HG03175 (cell line): ENCODE data around the gene TMEM81.
A peak's percentile ranks its signal among the peaks of the same experiment; 100 is the strongest.

ENCODE experiments used
- ATAC-seq: cut with Tn5 transposase; IDR thresholded peaks from one replicate; pipeline ENCODE4 v1.9.1; 2021; ENCODE audit warnings: mild to moderate bottlenecking, moderate library complexity; ENCODE audit not compliant: unreplicated experiment

TMEM81 gene, protein sequence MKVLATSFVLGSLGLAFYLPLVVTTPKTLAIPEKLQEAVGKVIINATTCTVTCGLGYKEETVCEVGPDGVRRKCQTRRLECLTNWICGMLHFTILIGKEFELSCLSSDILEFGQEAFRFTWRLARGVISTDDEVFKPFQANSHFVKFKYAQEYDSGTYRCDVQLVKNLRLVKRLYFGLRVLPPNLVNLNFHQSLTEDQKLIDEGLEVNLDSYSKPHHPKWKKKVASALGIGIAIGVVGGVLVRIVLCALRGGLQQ

DNA sequence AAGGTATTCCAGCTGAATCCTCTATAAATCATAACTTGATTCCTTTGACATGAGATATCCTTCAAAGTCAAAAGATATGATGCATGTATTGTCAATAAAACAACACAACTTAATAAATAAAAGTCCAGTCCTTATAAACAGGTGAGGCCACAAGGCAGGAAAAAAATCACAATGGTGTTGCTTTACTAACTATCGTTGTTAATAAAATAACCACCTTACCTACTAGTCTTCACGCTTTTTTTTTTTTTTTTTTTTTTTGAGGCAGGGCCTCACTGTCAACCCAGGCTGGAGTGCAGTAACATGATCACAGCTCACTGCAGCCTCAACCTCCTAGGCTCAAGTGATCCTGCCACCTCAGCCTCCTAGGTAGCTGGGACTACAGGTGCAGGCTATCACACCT is at the start of gene TMEM81:
TMEM81 (minus strand) TSS at position 101 of the 400 bp plus-strand sequence. CDS start 140 bp downstream, outside the sequence.
- no peak for ATAC-seq

DNA sequence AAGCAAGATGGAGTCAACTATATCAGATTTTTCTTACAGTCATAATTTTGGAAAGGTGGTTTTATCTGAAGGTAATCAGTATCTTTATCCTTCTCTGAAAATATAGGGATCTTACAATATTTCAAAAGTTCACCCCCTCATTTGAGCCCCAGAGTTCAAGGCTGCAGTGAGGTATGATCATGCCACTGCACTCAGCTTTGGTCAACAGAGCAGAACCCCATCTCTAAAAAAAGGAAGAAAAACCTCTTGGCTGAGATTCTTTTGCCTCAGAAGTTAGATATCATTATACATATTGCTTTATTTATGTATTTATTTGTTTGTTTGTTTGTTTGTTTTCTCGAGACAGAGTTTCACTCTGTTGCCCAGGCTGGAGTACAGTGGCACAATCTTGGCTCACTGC is 49.0 kb upstream of the TMEM81 start:
- ATAC-seq = no peak

DNA sequence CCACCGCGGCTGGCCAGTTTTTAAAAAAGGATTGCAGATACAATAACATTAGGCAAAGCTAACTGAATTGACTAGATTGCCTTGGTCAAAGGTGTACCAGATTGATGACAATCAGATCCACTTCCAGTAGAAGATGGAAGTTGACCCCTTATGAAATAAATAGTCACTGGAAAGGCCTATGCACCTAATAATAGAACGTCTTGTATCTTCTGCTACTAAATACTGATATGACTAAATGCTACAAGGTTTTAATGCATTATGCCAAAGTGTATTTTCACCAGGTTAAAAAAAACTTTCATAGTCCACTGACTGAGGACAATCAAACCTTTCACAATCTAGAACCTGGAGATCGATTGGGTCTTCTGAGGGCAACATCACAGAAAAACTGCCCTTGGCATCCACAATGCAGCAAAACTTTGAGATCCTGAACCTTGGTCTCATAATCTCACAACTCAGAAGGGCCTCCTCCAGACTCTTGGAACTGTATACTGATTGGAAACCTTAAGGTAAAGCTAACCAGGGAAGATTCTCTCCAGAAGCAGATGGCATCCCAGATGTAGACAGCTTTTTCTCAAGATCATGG is 45.3 kb upstream of the TMEM81 start:
- no peak for ATAC-seq

DNA sequence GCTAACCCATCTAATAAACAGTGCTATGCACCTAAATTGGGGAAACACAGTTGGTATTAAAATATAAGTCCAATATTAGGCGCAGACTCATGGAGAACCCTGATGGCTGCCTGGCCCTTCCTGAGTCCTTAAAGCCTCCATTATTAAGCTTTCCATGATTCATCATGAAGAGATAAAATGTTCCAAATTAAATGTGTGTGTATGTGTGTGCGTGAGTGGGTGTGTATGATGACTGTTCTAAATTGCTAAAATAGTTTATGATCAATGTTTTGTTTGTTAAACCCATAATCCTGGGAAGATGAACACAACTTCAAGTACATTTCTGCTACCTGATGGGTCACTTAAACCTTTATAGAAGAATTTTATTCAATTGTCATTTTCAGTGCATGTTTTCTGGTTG is 43.8 kb upstream of the TMEM81 start:
- ATAC-seq = no peak

DNA sequence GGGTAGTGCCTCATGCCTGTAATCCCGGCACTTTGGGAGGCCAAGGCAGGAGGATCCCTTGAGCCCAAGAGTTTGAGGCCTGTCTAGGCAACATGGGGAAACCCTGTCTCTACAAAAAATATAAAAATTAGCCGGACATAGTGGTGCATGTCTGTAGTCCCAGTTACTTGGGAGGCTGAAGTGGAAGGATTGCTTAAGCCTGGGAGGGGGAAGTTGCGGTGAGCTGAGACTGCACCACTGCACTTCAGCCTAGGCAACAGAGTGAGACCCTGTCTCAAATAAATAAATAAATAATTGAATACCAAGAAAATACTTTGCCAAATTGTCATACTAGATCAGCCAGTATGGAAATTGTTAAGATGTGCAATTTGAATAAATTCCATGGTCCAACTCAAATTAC is 43.4 kb upstream of the TMEM81 start:
- no peak for ATAC-seq

DNA sequence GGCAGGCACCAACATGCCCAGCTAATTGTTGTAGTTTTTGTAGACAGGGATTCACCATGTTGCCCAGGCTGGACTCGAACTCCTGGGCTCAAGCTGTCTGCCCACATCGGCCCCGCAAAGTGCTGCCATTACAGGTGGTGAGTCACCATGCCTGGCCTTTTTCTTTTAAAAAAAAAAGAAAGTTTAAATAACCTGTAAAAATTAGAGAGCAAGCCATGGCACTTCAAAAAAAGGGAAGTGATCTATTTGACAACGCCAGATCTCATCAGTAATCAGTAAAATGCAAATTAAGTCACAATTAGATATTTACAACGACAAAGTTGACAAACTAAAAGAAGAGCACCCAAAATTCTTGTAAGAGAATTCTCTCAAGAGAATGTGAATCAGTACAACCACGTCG is 40.5 kb upstream of the TMEM81 start:
- ATAC-seq = no peak

DNA sequence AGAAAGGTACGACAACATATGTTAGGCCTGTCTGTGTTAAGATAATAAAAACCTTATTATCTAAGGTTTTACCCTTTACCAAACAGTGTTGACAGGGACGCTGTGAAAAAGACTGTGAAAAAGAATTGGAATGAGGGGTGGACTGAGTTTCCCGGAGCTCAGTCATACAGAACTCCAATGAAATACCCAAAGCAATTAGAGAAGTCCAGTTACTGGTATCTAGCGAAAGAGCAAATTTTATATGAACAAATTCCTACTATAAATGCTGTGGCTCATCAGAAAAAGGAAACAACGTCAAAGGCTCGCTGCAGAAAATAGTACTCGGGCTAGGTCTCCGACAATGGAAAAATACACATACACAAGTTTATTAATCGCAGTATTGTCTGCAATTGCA is 38.2 kb upstream of the TMEM81 start:
- ATAC-seq = peak; percentile 7

DNA sequence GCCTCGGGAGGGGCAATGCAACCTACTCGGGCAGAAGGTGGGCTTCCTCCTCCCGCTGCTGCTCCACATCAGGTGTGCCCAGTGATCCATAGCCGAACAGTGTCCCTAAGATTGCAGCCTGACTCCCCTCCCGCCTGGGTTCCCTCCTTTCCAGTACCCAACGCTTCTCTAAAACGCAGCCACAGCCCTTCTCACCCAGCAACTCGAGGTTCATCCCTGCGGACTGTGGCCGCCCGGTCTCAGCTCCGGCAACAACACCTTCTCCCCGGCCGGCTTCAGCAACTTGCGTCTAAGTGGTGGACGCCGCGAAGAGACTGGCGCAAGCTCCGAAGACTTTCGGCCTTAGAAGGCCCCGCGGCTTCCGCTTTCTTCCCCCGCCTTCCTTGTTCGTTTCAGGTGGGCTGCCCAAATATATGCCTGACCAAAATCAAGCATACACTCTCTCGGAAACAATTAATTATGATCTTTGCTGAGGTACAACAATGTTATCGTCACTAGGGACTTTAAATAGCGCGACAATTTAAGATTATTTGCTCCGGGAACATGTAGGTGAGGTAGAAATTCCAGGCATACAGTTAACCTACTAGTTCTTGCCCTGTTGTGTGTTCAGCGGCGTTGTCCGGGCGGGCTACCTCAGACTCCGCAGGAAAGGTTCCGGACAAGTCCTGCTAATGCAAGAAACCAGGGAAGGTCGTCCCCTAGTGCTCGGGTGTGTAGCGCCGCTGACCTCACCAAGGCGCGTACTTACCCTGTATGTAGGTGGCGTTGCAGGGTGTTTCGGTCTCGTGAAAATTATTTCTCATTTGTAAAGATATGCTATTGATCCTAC is 37.6 kb upstream of the TMEM81 start, which contains the start of gene RBBP5:
RBBP5 (minus strand) TSS at position 319 of the 829 bp plus-strand sequence; CDS start at position 214, 105 bp downstream.
- ATAC-seq = peak; percentile 92

DNA sequence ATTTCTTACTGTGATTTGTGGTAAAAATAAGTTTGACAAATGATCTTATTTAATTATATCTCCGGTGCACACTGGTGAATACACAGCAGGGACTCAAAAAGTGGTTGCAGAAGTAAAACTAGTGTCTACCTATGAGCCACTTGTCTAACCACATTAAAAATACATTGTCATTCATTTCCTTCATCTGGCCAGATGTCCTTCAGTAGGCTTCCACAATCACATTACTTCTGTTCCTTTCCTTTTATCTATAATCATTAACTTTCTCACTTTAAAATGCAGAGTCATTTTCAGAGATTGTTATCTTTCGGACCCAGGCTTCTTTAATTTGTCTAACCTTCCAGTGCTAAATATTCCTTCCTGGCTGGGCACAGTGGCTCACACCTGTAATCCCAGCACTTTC is 34.5 kb upstream of the TMEM81 start:
- ATAC-seq = no peak

DNA sequence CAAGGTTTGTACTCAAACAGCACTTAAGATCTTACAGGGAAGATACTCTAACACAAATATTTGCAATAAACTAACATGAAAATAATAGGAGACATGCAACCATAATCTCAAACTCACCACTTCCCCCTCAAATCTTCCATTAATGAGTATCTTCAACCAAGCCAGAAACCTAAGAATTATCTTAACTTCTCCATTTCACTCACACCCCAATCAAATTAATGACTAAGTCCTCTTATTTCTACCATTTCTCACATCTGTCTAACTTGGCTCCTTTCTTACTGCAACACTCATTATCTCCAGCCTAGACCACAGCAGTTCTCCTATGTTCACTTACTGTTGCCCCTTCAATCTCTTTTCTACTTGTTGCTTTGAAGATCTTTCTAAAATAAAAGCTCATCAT is 27.1 kb upstream of the TMEM81 start:
- no peak for ATAC-seq

DNA sequence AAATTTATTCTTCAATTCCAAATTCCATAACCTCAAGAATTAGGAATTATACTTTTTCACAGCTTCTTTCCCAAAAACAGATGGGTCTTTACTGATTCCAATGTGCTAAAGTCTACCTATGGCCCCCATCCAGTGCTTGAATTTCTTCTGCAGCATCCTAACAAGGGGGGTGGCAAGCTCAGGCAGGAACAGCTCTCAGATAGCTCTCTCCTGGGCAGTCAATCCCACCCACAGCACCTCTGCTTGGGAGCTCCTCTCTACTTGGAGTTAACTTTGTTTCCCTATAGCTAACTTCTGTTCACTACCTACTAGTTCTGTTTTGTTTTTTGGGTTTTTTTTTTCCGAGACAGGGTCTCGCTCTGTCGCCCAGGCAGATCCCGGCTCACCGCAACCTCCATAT is 25.5 kb upstream of the TMEM81 start:
- ATAC-seq = no peak

DNA sequence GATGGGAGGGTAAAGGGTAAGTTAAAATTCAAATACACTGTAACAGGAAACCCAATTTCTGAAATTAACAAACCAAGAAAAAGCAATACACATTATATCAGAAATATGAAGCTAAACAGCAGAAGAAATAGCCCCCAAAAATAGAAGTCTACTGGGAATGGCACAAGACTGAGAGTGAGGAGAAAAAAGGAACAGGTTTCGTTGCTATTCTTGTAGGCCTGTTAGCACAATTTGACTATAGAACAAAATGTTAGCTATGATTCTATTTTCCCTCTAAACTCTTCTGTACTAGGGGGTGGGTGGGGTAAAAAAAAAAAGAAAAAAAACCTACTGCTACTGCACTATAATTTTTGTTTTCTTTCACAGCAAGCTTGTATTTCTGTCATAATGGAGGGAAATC is 25.0 kb upstream of the TMEM81 start:
- ATAC-seq = no peak

DNA sequence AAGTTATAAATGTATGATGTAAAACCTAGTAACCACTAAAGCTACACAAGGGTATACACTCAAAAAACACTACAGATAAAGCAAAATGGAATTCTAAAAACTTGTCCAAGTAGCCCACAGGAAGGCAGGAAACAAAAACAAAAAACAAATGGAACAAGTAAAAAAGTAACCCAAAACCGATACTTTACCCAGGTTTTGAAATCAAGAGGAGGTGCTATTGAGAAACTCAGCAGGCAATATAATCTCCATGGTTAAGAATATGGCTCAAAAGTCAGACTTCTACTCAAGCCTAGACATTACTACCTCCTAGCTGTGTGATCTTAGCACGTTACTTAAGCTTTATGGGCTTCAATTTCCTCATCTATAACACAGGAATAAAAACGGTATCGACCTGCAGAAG is 24.2 kb upstream of the TMEM81 start:
- ATAC-seq = no peak

DNA sequence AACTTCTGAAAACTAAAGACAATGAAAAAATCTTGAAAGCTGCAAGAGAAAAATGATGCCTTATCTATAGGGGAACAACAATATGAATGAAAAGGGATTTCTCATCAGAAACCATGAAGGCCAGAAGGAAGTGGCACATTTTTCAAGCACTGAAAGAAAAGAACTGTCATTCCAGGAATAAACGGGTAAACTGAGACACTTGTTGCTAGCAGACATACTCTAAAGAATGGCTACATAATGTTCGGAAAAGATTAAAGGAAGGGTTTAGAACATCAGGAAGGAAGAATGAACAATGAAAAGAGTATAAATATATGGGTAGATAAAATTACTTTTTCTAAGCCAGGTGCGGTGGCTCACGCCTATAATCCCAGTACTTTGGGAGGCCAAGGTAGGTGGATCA is 23.1 kb upstream of the TMEM81 start:
- ATAC-seq = no peak

DNA sequence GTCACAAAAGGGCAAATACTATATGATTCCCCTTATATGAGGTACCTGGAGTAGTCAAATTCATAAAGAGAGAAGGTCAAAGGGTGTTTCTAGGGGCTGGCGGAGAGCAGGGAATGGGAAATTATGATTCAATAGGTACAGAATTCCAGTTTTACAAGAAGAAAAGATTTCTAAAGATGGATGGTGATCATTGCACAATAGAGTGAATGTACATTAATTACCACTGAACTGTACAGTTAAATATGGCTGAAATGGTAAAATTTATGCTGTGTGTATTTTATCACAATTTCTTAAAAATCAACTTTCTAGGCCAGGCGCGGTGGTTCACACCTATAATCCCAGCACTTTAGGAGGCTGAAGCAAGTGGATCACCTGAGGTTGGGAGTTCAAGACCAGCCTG is 18.1 kb upstream of the TMEM81 start:
- ATAC-seq = no peak

DNA sequence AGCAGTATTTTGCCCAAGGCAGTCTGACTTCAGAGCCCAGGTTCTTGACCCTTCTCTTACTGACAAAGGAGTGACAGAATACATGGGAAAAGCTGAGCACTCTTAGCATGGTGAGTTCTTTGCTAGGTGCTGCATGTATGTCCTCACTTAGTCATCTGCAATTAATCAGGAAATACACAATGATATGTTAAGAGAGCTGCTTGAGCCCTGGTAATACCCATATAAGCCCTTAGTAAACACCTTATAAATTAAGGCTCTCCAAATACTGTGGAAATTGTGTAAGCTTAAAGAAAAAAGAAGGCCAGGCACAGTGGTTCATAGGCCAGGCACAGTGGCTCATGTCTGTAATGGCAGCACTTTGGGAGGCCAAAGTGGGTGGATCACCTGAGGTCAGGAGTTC is 14.0 kb upstream of the TMEM81 start:
- ATAC-seq = no peak

DNA sequence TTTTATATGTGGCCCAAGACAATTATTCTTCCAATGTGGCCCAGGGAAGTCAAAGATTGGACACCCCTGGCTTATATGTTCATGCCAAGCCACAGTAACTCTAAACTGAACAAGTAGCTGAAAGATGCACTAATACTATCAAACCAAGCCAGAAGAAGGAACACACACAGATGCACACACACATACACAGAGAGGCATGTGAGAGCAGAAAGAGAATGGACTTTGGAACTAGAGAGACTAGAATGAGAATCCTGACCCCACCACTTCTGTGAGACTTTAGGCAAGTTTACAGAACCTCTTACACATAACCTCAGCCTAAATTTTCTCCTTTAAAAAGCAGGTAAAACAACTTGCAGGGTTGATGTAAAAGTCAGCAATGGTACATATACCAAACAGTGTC is 11.2 kb upstream of the TMEM81 start:
- no peak for ATAC-seq

DNA sequence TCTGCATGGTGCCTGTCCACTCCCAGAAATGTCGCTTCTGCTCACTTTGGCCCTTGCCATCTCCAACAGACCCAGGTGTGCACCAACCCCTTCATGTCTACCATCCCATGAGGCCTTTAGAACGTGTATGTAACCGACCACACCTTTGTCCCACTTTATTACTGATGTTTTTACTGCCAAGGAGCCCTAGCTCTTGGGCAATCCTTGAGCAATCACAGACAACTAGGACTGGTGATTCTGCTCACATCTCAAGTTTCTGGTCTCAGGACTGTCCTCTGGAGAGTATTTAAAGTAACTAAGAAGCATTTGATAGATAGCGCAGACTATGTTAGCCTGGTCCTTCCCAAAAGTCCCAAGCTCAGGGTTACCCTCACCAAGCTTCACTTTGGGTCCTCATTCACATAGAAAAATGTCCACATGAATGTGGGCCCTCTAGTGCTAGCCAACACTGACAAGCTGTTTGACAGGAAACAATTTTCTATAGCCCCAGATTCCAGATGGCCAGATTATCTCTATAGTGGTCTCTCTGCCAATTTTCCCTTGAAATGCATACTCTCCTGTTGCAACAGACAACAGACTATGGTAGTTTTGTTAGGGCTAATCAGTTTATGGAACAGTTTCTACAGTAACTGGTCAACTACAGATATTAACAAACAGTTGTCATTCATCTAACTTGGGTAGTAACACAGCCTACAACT is 6.9 kb upstream of the TMEM81 start:
- ATAC-seq = no peak

DNA sequence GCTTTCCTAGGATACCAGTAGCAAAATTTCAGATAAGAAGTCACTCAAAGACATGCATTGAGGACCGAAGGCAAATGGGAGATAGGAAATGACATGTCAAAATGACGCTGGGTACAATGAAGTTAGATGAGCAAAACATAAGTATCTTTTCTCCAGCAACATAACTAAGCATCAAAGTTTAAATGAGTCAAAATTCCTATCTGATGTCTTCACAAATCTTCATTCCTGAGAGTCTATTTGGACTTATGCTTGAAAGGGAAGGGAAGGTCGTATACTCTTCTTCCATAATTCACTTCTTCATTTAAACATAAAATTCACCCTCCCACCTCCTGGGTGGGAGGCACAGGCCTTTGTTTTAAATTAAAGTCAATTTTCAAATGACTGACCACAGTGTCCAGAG is 4.1 kb upstream of the TMEM81 start:
- ATAC-seq = no peak

DNA sequence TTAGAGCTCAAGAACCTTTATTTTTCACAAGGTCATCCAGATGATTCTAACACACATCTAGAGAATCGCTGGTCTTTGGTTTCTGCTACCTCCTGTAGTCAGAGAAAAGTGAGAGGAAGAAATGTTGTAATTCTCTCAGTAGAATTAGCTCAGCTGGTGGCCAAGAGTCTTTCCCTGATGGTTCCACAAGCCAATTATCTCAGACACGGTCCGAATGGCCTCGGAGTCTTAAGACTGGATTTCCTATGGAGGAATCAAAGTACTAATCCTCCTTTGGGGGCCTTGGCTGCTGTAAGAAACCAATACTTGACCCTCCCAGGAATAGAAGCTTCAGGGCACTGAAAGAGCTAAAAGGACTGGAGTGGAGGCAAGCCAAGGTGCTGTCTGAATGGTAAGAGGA is 1.8 kb downstream of the TMEM81 start:
- no peak for ATAC-seq

DNA sequence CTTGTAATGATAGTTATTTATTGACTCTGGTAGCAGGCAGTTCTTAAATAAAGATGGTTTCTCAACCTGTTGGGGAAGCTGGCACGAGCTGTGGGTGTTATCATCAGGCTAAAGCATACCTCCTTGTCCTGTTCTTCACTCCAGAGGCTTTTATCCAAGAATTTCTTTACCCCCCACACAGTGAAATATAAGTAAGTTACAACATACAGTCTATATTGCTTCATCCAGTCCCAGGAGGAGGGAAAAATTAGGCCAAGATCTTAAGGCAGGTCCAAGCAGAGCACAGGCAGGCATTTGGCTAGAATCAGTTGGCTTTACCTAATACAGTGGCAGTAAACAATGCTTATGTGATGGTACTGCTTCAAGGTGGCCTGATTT is 6.3 kb downstream of the TMEM81 start:
- no peak for ATAC-seq
